Nephron (organoid): Measurements from ENCODE around the gene HFM1.

Experiments used
- H3K27ac Mint-ChIP-seq, 3 experiments: 2 replicates each; pipeline ENCODE4 v1.8.0; 2020; ENCODE audit warnings: mixed read lengths in 3 of 3, mild to moderate bottlenecking in 2 of 3, moderate library complexity in 1 of 3
- H3K27me3 Mint-ChIP-seq: 2 replicates; pipeline ENCODE4 v1.8.0; 2021; ENCODE audit warnings: low read depth, mild to moderate bottlenecking, moderate library complexity, mixed read lengths
- H3K36me3 Mint-ChIP-seq: 2 replicates; pipeline ENCODE4 v1.8.0; 2020; ENCODE audit warnings: low read depth, mixed read lengths
- H3K4me1 Mint-ChIP-seq: 2 replicates; pipeline ENCODE4 v1.8.0; 2020; ENCODE audit warnings: mixed read lengths
- H3K4me3 Mint-ChIP-seq, 3 experiments: 2 replicates each; pipeline ENCODE4 v1.8.0; 2020; ENCODE audit warnings: mild to moderate bottlenecking in 3 of 3, mixed read lengths in 3 of 3, moderate library complexity in 2 of 3
- H3K9me3 Mint-ChIP-seq: 2 replicates; pipeline ENCODE4 v1.8.0; 2020; ENCODE audit warnings: mixed read lengths
- CTCF ChIP-seq, 3 experiments: fragments of 200-600 bp; sonication (generic); IDR thresholded peaks; one replicate each; pipeline ENCODE4 v1.5.0; 2021; ENCODE audit warnings: antibody characterized with exemption in 3 of 3; ENCODE audit not compliant: unreplicated experiment in 3 of 3

HFM1 gene

GRCh38 chr1:91400133-91400725 lies 4.4 kb downstream of the HFM1 start:
- no peak for TF ChIP-seq CTCF (IDR thresholded peaks at IDR 0.05; ENCODE audit: unreplicated experiment in 3 of 3)

GRCh38 chr1:91398291-91398690 lies 6.3 kb downstream of the HFM1 start:
- H3K4me3 Mint-ChIP-seq = no peak overlapping the region
- peak overlapping the region in 2 of 3 experiments; percentile 4 to 20 for H3K27ac Mint-ChIP-seq
- H3K4me1 Mint-ChIP-seq = peaks cover 24% of the 10 kb centered on the region
- peaks cover 2% of the 10 kb centered on the region for H3K36me3 Mint-ChIP-seq
- peaks cover 1% of the 10 kb centered on the region for H3K9me3 Mint-ChIP-seq
- H3K27me3 Mint-ChIP-seq = no peaks in the 10 kb centered on the region
- TF ChIP-seq CTCF (IDR thresholded peaks at IDR 0.05; ENCODE audit: unreplicated experiment in 3 of 3) = no peak

More at GRCh38 chr1:91400133-91400725, 4.4 kb downstream of the HFM1 start:
- H3K36me3 Mint-ChIP-seq = no peaks in the 10 kb centered on the region
- peaks cover 24% of the 10 kb centered on the region for H3K4me1 Mint-ChIP-seq
- no peaks in the 10 kb centered on the region for H3K27me3 Mint-ChIP-seq
- no peak overlapping the region for H3K4me3 Mint-ChIP-seq
- H3K27ac Mint-ChIP-seq = peak overlapping the region in 1 of 3 experiments; percentile 53
- no peaks in the 10 kb centered on the region for H3K9me3 Mint-ChIP-seq

- Mint-ChIP-seq H3K36me3 (peaks cover 8% of the 10 kb centered on the region), H3K27ac (peak overlapping the region in 2 of 3 experiments; percentile 20 to 27), H3K9me3 (peaks cover 4% of the 10 kb centered on the region), H3K4me3 (no peak overlapping the region), H3K27me3 (no peaks in the 10 kb centered on the region), H3K4me1 (peaks cover 24% of the 10 kb centered on the region)
- no peak for TF ChIP-seq CTCF (IDR thresholded peaks at IDR 0.05; ENCODE audit: unreplicated experiment in 3 of 3)
Measured at GRCh38 chr1:91397605-91398004, 7.0 kb downstream of the HFM1 start.

GRCh38 chr1:91393042-91393441 lies 11.6 kb downstream of the HFM1 start:
- no peak for TF ChIP-seq CTCF (IDR thresholded peaks at IDR 0.05; ENCODE audit: unreplicated experiment in 3 of 3)
- peaks cover 9% of the 10 kb centered on the region for H3K4me1 Mint-ChIP-seq
- no peak overlapping the region for H3K4me3 Mint-ChIP-seq
- H3K36me3 Mint-ChIP-seq = peaks cover 31% of the 10 kb centered on the region
- H3K9me3 Mint-ChIP-seq = peaks cover 13% of the 10 kb centered on the region
- no peaks in the 10 kb centered on the region for H3K27me3 Mint-ChIP-seq
- no peak overlapping the region for H3K27ac Mint-ChIP-seq

GRCh38 chr1:91386109-91386508 lies 18.5 kb downstream of the HFM1 start:
- H3K4me3 Mint-ChIP-seq = no peak overlapping the region
- H3K36me3 Mint-ChIP-seq = peaks cover 14% of the 10 kb centered on the region
- no peak overlapping the region for H3K27ac Mint-ChIP-seq
- H3K27me3 Mint-ChIP-seq = no peaks in the 10 kb centered on the region
- H3K4me1 Mint-ChIP-seq = no peaks in the 10 kb centered on the region
- H3K9me3 Mint-ChIP-seq = peaks cover 4% of the 10 kb centered on the region
- no peak for TF ChIP-seq CTCF (IDR thresholded peaks at IDR 0.05; ENCODE audit: unreplicated experiment in 3 of 3)

GRCh38 chr1:91383456-91383855 lies 21.2 kb downstream of the HFM1 start:
- no peak overlapping the region for H3K4me3 Mint-ChIP-seq
- H3K4me1 Mint-ChIP-seq = no peaks in the 10 kb centered on the region
- no peak for TF ChIP-seq CTCF (IDR thresholded peaks at IDR 0.05; ENCODE audit: unreplicated experiment in 3 of 3)
- H3K27ac Mint-ChIP-seq = peak overlapping the region in 1 of 3 experiments; percentile 20
- no peaks in the 10 kb centered on the region for H3K27me3 Mint-ChIP-seq
- H3K36me3 Mint-ChIP-seq = no peaks in the 10 kb centered on the region
- H3K9me3 Mint-ChIP-seq = no peaks in the 10 kb centered on the region
